Measurements from ENCODE around the gene FBXO48. TPM values are rescaled to one million over a fixed set of nuclear protein-coding genes. Genes with fewer than 3 reads are reported as not detected.
"Not testable (repeated sequence)": the region's sequence is repeated elsewhere in the genome, so short reads cannot be mapped to it uniquely, and the experiment has no call there.

Gene FBXO48
- total RNA-seq, 1 donor from 2014 or later: 0.81 TPM

DNA sequence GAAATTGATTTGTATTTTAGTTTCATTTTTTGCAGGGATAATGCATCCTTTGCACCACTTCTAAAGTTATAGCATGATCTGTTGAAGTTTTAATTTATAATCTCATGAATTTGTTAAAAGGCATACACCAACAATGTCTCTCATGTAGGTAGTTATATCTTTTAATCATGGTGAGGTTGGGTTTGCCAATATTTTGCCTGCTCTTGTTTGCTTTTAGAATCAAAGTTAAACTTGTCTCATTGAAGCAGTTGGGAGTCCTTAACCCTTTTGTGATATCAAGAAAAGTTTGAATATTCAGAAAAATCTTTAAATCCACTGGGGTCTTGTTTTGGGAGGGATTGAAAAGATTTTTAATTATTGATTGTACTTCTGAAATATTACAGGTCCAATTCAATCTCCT is 32.0 kb upstream of the FBXO48 start:
- no peaks in the 10 kb centered on the region for H3K27me3 Mint-ChIP-seq (ENCODE audit: unreplicated experiment)
- H3K27ac Mint-ChIP-seq (ENCODE audit: unreplicated experiment): no peak overlapping the region
- no peak for TF ChIP-seq CTCF (IDR thresholded peaks at IDR 0.05; ENCODE audit: partially characterized antibody, unreplicated experiment)
- H3K4me1 Mint-ChIP-seq (ENCODE audit: low read depth, unreplicated experiment): peaks cover 4% of the 10 kb centered on the region
- peaks cover 3% of the 10 kb centered on the region for H3K9me3 Mint-ChIP-seq (ENCODE audit: unreplicated experiment)
- H3K36me3 Mint-ChIP-seq (ENCODE audit: unreplicated experiment): peaks cover 7% of the 10 kb centered on the region
- no peak for DNase-seq
- H3K4me3 Mint-ChIP-seq (ENCODE audit: unreplicated experiment): no peak overlapping the region

DNA sequence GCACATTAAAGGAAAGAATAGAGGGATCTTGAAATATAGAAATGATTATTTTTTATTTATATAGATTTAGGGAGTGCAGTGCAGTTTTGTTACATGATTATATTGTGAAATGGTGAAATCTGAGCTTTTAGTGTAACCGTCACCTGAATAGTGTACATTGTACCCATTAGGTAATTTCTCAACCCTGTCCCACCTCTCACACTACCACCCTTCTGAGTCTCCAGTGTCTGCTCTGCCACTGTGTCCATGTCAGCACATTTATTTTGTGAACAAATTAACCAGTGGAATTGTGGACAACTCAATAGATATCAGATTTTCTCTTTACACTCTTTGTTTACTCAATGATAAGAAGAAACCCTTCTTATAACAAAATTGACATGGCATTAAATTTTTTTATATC is 24.5 kb upstream of the FBXO48 start:
- peaks cover 3% of the 10 kb centered on the region for H3K36me3 Mint-ChIP-seq (ENCODE audit: unreplicated experiment)
- no peak for TF ChIP-seq CTCF (IDR thresholded peaks at IDR 0.05; ENCODE audit: partially characterized antibody, unreplicated experiment)

GRCh38 chr2:68489282-68489681 is 22.2 kb upstream of the FBXO48 start:
- no peaks in the 10 kb centered on the region for H3K4me1 Mint-ChIP-seq (ENCODE audit: low read depth, unreplicated experiment)
- TF ChIP-seq CTCF (IDR thresholded peaks at IDR 0.05; ENCODE audit: partially characterized antibody, unreplicated experiment): no peak
- H3K27me3 Mint-ChIP-seq (ENCODE audit: unreplicated experiment): no peaks in the 10 kb centered on the region
- H3K36me3 Mint-ChIP-seq (ENCODE audit: unreplicated experiment): no peaks in the 10 kb centered on the region
- no peak for DNase-seq
- no peak overlapping the region for H3K27ac Mint-ChIP-seq (ENCODE audit: unreplicated experiment)
- peaks cover 2% of the 10 kb centered on the region for H3K9me3 Mint-ChIP-seq (ENCODE audit: unreplicated experiment)
- H3K4me3 Mint-ChIP-seq (ENCODE audit: unreplicated experiment): no peak overlapping the region

More for the DNA sequence above, 24.5 kb upstream of the FBXO48 start:
- Mint-ChIP-seq H3K4me1 (ENCODE audit: low read depth, unreplicated experiment) (no peaks in the 10 kb centered on the region), H3K9me3 (ENCODE audit: unreplicated experiment) (peaks cover 3% of the 10 kb centered on the region), H3K27me3 (ENCODE audit: unreplicated experiment) (no peaks in the 10 kb centered on the region), H3K27ac (ENCODE audit: unreplicated experiment) (no peak overlapping the region), H3K4me3 (ENCODE audit: unreplicated experiment) (no peak overlapping the region)
- no peak for DNase-seq

DNA sequence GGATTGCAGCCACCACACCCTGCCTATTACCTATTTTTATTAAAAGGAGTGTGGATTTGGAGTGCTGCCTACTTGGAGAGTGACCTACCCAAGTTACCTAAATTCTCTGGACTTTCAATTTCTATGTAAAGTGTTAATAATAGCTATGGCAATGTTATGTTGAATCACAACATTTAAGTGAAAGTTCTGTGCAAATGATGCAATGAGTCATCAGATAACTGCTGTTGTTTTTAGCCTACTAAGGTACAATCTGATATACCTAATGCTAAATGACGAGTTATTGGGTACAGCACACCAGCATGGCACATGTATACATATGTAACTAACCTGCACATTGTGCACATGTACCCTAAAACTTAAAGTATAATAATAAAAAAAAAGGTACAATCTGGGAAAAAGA is 21.5 kb upstream of the FBXO48 start:
- not testable (repeated sequence) for H3K27me3 Mint-ChIP-seq (ENCODE audit: unreplicated experiment); H3K27ac Mint-ChIP-seq (ENCODE audit: unreplicated experiment); DNase-seq; H3K36me3 Mint-ChIP-seq (ENCODE audit: unreplicated experiment); H3K4me1 Mint-ChIP-seq (ENCODE audit: low read depth, unreplicated experiment); H3K4me3 Mint-ChIP-seq (ENCODE audit: unreplicated experiment); H3K9me3 Mint-ChIP-seq (ENCODE audit: unreplicated experiment)

DNA sequence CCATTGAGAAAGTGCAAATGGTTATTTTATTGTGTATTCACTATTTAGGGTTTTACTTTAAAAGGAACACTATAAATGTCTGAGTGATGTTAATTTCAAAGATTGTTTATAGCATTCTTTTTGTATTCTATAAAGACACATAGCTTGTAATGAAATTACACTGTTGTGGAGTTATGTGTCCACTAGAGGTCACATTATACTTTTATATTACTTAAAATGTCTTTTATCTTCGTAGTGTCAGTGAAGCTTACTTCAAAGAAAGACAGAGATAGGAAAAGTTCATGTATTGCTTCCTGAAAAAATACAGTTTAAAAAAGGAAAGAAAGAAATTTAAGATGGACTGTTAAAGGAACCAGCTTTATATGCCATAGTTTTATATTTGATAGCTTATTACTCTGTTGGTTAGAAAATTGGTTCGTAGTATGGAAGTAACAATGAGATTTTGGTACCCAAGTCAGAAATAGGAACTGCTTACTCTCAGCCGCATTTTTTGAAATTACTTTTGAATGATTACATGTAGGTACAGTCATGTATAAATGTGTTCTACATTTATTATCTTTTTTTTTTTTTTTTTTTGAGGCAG is 20.8 kb upstream of the FBXO48 start:
- DNase-seq: no peak

More for the DNA sequence above, 20.8 kb upstream of the FBXO48 start:
- no peaks in the 10 kb centered on the region for H3K36me3 Mint-ChIP-seq (ENCODE audit: unreplicated experiment)
- H3K4me3 Mint-ChIP-seq (ENCODE audit: unreplicated experiment): no peak overlapping the region
- TF ChIP-seq CTCF (IDR thresholded peaks at IDR 0.05; ENCODE audit: partially characterized antibody, unreplicated experiment): peak; percentile 64
- no peaks in the 10 kb centered on the region for H3K27me3 Mint-ChIP-seq (ENCODE audit: unreplicated experiment)
- no peak overlapping the region for H3K27ac Mint-ChIP-seq (ENCODE audit: unreplicated experiment)
- no peaks in the 10 kb centered on the region for H3K4me1 Mint-ChIP-seq (ENCODE audit: low read depth, unreplicated experiment)
- no peaks in the 10 kb centered on the region for H3K9me3 Mint-ChIP-seq (ENCODE audit: unreplicated experiment)

All from glutamatergic neuron (in vitro differentiated cells).